ENCODE data around the gene SPRR1A.

The SPRR1A gene

DNA sequence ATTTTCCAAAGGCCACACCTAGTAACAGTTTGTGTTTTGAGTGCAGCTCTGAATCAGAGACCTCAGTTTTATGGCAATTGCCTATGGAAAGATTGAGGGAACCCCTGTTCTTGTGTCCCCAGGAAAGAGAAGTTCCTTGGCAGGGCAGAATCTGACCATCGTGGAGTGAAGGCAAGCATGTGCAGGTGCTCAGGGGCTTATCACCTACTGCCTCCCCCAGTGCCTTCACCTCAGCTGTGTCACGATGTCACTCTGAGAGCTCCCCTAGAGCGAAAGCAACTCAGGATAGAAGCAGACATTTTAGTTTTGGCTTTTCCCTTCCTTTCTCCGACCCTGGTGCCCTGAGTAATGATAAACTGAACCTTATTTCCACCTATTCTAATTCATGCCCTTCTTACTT lies 1.8 kb upstream of the SPRR1A start:
- no peak overlapping the region for H3K27ac ChIP-seq
- H3K4me1 ChIP-seq = no peaks in the 10 kb centered on the region
- no peak for DNase-seq
- peaks cover 0 to 2% of the 10 kb centered on the region in 2 donors for H3K27me3 ChIP-seq
- no peak overlapping the region for H3K4me3 ChIP-seq
- H3K9me3 ChIP-seq = no peaks in the 10 kb centered on the region
- TF ChIP-seq, protein P1, sequence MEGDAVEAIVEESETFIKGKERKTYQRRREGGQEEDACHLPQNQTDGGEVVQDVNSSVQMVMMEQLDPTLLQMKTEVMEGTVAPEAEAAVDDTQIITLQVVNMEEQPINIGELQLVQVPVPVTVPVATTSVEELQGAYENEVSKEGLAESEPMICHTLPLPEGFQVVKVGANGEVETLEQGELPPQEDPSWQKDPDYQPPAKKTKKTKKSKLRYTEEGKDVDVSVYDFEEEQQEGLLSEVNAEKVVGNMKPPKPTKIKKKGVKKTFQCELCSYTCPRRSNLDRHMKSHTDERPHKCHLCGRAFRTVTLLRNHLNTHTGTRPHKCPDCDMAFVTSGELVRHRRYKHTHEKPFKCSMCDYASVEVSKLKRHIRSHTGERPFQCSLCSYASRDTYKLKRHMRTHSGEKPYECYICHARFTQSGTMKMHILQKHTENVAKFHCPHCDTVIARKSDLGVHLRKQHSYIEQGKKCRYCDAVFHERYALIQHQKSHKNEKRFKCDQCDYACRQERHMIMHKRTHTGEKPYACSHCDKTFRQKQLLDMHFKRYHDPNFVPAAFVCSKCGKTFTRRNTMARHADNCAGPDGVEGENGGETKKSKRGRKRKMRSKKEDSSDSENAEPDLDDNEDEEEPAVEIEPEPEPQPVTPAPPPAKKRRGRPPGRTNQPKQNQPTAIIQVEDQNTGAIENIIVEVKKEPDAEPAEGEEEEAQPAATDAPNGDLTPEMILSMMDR (IDR thresholded peaks at IDR 0.05) = no peak
- no peaks in the 10 kb centered on the region for H3K36me3 ChIP-seq
- intact Hi-C loops (cut with DNase I; ENCODE audit: low total_unique reads) = no loop called here

DNA sequence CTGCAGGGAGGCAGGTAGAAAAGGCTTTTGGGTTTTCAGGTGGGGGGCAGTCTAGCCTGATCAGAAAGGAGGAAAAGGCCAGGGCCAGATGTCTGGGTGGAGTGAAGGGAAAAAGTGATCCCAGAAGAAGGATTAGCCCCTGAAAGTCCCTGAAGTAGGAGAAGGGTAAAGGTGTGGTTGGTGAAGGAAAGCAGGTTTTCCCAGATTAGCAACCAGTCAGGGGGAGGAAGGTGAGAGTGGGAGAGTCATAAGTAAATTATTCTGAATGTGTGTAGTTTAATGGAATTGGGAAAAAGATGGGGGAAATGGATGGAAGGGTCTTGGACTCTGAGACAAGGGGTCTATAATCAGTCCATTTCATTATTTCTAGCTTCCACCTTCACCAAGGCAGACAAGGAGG lies 647 bp upstream of the SPRR1A start:
- H3K4me1 ChIP-seq = no peaks in the 10 kb centered on the region
- H3K27ac ChIP-seq = no peak overlapping the region
- no peaks in the 10 kb centered on the region for H3K9me3 ChIP-seq
- no peak overlapping the region for H3K4me3 ChIP-seq
- H3K27me3 ChIP-seq = peaks cover 0 to 2% of the 10 kb centered on the region in 2 donors
- TF ChIP-seq, protein P1 (IDR thresholded peaks at IDR 0.05) = no peak
- H3K36me3 ChIP-seq = no peaks in the 10 kb centered on the region
- intact Hi-C loops (cut with DNase I; ENCODE audit: low total_unique reads) = no loop called here
- DNase-seq = no peak

DNA sequence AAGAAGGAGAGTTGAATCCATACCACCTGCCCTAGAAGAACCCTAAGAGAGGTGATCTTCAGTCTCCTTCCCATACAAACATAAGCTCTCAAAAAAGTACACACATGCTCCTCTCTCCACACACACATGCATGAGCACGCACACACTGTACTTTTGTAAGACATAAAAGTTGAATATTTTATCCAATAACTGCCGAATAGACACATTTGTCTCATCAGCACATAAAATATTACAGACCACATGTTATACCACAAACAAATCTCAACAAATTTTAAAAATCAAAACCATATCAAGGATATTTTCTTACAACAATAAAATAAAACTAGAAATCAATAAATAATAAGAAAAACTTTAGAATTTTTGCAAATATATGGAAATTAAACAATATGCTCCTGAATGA lies 2.7 kb downstream of the SPRR1A start:
- no peak for DNase-seq
- Histone ChIP-seq H3K4me3 (no peak overlapping the region), H3K4me1 (no peaks in the 10 kb centered on the region), H3K27ac (no peak overlapping the region), H3K36me3 (no peaks in the 10 kb centered on the region), H3K27me3 (no peaks in the 10 kb centered on the region), H3K9me3 (no peaks in the 10 kb centered on the region)
- TF ChIP-seq, protein P1 (IDR thresholded peaks at IDR 0.05) = no peak
- intact Hi-C loops (cut with DNase I; ENCODE audit: low total_unique reads) = no loop called here

DNA sequence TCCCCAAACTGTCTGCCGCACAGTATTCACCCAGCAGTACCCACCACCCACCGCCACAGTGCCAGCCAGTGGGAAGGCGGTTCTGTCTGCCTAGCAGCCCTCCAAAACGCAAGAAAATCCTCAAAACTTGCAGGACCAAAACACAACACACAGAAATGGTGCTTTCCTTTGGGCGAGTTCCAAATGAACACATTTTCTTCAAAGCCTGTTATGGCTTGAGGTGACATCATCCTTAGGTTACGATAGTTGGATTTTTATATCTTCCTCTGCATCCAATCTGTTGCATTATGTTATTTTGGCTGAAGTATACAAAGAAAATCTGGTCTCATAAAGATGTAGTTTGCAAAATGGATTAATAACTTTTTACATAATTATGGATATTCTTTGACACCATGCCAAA lies 9.3 kb downstream of the SPRR1A start:
- Histone ChIP-seq H3K9me3 (peaks cover 0 to 6% (median 0%) of the 10 kb centered on the region in 3 donors), H3K36me3 (no peaks in the 10 kb centered on the region), H3K27me3 (no peaks in the 10 kb centered on the region), H3K27ac (no peak overlapping the region), H3K4me1 (no peaks in the 10 kb centered on the region), H3K4me3 (no peak overlapping the region)
- DNase-seq = no peak
- TF ChIP-seq, protein P1 (IDR thresholded peaks at IDR 0.05) = no peak
- intact Hi-C loops (cut with DNase I; ENCODE audit: low total_unique reads) = no loop called here

DNA sequence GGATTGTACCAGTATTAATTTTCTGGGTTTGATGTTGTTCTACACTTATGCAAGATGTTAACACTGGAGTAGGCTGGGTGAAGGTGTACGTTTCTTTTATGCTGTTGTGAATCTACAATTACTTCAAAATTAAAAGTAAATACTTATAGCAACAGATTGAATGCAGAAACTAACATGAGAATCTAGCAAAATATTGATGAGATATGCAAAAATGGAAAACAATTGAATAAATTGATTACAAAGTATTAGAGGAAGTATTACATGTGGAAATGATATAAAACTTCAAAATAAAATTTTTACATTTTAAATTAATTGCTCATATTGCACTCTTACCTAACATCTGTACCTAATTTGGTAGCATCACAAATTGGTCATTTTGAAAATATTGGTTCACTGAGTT lies 12.0 kb downstream of the SPRR1A start:
- peaks cover 0 to 6% (median 0%) of the 10 kb centered on the region in 3 donors for H3K9me3 ChIP-seq
- no peak for DNase-seq
- intact Hi-C loops (cut with DNase I; ENCODE audit: low total_unique reads) = no loop called here
- H3K27me3 ChIP-seq = no peaks in the 10 kb centered on the region
- TF ChIP-seq, protein P1 (IDR thresholded peaks at IDR 0.05) = no peak
- no peaks in the 10 kb centered on the region for H3K36me3 ChIP-seq
- H3K4me3 ChIP-seq = no peak overlapping the region
- H3K27ac ChIP-seq = no peak overlapping the region
- H3K4me1 ChIP-seq = no peaks in the 10 kb centered on the region
